Activated CD8-positive, alpha-beta memory T cell treated with anti-CD3 and anti-CD28 coated beads for 1 hour (primary cell): Measurements from ENCODE around the gene HECTD2.
"Not testable (repeated sequence)": the region's sequence is repeated elsewhere in the genome, so short reads cannot be mapped to it uniquely, and the experiment has no call there.

Experiments used
- DNase-seq, 2 donors: peaks; one replicate each; pipeline ENCODE4 v3.0.0-alpha.2; 2020; ENCODE audit warnings: low read depth in 1 of 2; ENCODE audit errors: extremely low read depth in 1 of 2

HECTD2 gene

DNA sequence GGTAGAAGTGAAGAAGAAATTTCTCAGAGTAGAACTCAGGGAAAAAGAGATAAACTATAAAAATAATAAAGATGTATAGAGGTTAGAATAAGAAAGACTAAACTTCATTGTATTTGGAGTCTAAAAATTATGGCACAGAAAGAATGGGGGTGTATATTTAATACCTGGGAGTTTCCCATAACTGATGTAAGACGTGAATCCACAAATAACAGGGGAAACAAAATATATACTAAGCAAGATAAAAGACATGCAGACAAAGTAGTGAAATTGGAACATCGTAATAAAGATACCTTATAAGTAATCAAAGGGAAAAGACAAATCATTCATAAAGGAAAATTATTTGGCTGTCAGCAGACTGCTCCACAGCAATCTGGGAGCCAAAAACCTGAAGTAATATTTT is 62.8 kb downstream of the HECTD2 start:
- no peak for DNase-seq

DNA sequence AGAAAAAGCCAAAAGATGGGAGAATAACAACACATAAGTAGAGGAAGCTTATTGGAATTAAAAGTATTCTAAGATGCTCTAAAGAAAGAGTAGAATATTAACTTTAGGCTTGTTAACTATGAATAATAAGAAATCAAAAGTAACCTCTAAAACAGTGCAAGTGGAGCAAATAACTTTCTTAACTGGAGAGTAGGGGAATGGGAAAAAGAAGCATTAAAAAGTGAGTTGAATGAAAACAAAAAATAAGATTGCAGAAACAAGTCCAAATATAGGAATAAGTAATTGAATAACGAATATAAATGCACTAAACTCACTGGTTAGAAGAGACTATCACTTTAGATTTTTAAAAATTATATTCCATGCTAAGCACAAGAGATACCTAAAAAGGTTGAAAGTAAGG is 63.9 kb downstream of the HECTD2 start:
- DNase-seq = no peak

DNA sequence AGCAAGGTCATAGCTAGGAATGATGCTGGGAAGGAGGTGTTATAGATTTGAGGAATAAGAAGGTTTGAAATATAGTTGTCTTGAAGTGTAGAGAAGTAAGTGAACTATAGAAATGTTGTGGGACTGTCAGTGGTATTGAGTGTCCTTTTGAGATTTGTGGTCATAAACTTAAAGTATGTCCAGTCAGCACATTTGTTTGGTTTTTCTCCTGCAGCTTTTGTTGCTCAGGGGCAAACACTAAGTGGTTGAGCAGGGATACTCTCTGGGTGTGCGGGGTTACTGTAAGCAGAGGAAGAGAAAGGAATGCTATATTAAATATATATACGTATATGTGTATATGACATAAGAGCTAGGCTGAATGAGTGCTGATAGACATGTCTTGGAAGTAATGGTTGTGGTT is 67.1 kb downstream of the HECTD2 start:
- DNase-seq = no peak

DNA sequence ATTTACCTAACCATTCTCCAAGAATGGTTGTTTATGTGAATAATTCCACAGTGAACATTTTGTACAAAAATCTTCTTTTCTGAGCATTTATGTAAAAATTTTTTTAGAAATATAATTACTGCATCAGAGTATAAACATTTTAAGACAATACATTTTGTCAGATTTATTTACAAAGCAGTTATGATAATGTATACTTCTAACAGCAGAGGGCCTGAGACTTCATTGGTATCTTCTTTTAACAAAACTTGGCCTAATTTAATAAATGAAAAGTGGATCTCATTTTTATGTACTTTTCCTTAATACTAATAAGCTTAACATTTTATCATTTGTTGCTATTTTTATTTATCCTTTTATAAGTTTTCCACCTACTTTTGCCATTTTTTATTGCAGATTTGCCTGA is 69.4 kb downstream of the HECTD2 start:
- no peak for DNase-seq

DNA sequence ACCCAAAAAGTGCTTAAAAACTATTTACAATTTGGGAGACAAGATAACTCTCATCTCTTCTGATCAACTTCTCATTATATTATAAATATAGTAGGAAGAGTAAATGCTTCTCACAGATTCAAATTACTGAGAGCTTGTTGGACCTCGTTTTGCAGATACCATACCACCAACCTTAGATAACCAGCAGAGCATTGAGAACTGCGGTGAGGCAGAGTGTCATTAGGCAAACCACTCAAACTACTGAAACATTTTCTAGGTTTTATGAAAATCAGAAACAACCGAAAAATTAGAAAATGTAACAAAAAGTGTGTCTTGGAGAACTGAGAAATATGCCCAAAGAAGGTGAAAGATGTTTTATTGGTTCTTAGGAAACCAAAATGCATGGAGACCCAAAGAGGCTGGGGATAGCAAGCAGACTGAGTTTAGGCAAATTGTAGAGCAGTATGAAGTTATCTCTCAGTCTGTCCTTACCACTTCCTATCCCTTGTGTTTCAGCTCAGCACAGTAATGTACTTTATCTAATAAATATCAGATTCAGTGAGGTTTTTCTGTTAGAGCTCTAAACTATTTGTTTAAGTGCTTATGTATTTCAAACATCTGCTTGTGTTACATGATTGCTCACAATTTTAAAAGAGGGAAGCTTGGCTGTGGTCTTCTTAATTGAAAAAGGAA is 77.9 kb downstream of the HECTD2 start:
- DNase-seq = no peak

DNA sequence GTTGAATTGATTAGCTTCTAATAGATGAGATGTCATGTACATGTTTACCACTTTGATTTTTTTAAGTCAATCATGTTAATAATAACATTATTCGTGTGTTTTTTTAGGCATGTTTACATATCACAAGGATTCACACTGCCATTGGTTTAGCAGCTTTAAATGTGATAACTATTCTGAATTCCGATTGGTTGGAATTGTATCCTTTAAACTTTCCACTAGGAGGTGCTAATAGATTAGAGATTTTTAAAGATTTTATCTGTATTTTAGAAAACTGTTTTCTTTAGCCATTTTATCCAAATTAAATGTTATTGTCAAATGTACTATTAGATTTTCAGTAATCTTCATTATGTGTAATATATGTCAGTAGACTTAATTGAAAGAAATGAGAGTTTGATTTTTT is 83.2 kb downstream of the HECTD2 start:
- DNase-seq = no peak

DNA sequence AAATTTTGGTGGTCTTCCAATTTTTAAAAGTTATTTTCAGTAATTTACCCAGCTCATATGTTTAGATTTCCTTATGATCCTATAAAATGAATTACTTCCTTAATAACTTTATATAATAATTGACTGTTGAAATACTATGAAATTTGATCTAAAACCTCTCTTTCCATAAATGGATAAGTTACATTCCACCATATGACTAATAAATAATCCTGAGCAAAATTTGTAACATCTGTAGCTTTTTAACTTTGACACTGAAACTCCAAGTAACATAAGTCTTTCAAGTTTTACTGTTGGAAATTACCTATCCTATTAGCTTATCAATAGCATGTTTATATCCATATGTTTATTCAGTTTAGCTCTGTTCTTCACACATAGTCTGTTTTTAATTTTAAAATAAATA is 85.3 kb downstream of the HECTD2 start:
- DNase-seq = no peak

DNA sequence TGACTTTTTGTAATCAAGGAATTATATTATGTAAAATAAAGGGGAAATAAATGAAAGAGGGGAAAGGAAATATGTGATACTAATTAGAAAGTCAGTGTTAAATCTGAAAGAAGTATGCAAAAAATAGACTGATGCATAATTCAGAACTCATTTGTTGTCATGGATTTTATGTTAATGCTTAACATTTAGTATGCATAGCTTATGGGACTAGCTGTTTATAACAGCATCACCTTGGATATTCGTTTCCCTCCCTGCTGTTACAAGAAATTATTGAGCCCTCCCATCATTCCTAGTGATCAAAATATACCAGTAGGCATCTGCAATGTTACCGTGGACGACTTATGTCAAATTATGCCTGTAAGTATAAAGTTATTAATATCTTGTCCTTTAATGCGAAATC is 85.9 kb downstream of the HECTD2 start:
- no peak for DNase-seq

DNA sequence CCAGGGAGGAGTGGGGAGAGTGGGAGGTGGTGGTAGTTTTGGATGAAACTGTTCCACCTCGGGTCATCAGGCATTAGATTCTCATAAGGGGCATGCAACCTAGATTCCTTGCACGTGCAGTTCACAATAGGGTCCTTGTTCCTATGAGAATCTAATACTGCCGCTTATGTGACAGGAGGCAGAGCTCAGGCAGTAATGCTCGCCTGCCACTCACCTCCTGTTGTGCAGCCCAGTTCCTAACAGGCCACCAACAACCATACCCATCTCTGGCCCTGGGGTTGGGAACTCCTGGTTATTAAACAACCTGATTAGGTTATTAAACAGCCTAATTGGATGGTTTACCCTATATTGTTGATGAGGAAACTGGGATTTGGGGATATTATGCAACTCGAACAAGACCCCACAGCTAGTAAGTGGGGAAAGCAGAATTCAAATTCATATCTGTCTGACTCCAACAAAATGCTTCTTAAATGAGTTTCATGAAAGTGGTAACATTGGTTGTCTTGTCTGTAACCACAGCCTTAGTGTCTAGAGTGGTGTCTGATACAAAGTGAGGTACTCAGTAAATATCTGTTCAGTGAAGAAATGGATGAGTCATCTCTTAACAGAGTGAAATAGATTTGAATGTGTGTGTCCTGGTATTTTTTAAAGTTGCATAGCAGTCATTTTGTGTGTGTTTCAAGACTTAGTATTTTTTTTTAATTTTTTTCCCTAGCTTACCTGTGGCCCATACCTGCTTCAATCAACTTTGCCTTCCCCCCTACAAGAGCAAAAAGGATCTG is 101.6 kb downstream of the HECTD2 start:
- no peak for DNase-seq

DNA sequence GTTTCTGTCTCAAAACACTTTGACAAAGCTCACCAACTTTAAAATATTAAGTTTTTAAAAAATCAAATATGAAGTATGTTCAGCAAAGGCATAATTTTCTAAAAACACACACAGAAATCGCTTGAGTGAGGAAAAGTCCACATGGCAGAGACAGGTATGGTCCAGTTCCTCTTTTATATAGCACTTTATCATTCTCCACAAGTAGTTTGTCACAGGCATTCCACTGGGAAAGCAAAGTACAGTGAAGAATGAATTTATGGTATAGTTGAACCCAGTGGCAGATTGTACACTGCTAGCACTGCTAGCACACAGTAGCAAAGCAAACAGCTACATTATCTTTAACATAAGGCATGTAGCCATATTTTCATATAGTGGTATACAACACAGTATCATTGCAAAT is 102.3 kb downstream of the HECTD2 start:
- DNase-seq = no peak

DNA sequence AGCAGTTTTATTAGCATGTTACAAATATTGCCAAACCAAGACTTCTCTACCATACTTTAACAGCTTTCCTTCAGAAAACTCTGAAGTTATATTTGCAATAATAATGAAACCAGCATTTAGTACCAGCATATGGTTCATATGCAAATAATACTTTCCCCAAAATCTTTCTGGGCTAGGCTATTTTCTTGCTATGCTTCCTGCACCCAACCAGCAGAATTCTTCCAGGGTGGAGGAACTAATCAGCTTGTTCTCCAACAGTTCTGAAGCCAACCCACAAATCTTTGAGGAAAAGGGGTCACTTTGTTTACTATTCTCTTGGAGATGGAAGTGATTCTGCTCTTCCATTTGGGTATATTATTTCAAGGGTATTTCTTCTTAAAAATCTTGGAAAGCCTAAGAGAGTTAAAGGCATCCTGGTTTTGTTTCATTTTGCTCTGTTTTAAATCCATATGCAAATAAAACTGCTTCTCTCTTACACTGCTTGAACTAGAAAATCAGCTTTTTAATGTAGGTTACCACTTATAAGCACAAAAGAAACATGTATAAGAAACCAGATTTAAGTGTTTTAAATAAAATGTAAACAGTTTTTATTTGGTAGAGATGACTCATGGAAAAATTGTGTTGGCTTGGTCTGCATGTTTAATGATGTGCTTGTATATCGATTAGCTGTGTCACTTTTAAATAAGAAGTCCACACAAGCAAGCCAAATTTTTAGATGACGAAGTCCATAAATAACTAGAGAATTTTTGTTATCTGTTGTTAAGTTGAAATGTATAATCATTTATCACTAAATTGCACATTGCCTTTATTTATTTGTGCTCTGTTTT is 103.7 kb downstream of the HECTD2 start:
- DNase-seq = no peak

DNA sequence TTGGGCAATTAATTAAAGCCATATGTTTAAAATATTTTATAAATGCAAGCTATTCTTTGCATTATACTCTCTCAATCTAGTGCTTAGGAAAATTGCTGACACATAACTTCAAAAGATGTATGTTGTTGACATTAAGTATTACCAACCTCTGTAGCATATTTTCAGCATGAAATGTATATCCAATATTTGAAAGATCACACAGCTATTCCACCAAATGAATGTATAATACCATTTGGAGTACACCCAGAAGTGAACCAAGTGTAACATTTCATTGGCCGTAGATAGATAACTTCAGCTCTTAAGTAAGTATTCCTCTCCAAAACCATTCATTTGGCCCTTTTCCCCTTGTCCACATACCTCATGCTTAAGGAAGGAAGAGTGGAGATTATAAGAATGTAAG is 104.6 kb downstream of the HECTD2 start:
- no peak for DNase-seq

DNA sequence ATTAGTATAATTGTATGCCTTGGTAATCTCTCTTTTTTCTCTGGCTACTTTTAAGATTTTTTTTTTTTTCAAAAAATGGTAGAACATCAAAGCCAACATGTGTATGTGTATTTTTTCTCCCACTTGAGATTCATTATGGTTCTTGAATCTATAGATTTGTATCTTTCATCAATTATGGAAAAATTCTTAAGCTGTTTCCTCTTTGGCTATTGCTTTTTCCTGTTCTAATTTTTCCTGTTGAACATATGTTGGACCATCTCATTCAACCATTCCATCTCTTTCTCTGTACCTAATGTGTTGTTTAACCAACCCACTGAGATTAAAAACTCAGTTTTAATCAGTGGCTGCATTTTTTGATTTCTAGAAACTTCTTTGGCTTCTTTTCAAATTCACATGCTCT is 107.2 kb downstream of the HECTD2 start:
- DNase-seq = no peak

DNA sequence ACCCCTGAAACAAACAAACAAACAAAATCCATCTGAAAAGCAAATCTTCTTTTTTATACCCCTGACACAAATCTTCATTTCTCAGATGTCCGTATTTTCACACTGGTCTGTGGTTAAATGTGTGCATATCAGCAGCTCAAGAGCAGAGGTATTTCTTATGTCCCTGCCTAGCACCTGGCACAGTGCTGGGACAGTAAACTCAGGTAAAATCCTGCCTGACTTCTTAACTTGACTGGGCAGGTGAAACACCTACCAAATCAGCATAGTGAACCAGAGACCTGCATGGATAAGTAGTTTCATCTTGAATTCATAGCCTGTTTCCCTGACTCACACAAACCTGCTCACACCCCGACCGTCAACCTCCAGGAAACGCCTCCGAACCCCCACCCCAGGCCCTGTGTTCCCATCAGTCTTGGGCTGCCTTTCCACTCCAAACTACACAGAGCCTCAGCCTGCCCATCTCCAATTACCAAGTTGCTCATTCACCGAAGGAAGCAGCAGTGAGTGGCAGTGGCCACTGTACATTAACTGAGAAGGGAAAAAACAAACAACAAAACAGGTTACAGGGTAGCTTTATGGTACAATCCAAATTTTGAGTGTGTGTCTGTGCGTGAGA is 109.9 kb downstream of the HECTD2 start:
- DNase-seq = no peak

DNA sequence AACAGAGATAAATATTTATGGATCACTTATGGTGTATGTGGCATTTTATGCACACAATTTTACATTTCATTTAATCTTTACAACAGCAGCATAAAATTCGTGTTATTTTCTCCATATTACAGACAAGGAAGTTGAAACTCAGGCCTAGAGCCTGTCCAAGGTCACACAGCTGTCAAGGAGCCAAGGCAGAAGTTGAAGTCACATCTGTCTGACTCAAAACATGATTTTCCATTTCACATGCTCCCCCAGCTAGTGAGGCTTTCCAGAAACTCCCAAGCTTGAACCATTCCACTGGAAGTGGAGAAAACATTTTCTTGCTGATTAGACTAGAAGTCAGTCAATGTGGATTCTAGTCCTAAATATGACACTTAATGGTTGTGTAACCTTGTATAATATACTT is 110.5 kb downstream of the HECTD2 start:
- DNase-seq = no peak

DNA sequence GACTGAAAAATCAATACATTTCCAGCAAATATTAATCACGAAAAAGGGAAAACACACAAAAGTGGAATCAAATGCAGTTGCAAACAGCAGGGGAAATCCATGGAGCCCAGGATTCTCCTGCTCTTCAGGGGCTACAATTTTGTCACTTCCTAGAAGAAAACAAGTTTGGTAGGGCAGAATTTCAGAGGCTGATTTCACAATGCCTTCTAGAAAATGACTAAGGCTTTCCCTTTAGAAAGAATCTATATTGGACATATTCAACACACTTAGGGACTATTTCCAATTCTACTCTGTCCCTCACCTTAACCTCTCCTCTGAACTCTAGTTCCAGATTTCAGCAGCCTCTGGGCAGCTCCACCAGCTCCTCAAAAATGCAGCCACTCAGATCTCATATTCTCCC is 111.3 kb downstream of the HECTD2 start:
- DNase-seq = no peak

DNA sequence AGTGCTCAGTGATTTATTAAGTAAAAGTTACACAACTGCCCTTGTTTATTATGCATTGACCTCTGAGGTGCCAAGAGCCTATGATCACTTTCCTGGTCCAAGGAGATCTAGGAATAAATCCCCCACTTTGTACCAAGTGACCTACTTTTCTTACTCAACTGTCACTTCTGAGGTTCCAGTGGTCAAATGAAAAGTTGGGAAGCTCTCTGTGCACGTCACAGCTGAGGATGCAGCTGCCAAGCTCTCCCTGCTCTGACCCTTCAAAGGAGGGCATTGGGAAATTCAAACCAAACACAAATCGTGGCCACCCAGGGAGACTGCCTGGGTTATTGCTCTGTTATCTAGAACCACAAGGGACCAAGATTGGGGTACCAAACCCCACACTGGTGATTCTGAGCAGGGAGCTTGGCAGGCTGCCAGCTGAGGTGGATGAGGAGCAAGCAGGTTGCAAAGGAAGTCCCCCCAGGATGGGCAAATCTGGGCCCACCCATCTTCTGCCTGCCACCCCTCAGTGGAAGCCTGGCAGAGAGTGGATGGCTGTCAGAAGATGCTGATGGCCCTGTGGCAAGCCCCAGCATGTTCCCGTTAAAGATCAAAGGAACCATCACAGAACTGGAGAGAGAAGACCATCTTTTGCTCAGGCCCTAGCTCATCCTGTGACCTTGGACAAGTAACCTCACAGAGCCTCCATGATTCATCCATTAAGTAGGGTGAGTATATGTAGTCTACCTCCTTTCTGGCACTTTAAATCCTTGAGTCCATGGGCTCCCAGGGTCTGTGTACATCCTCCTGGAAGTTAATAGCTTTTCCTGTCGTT is 116.0 kb downstream of the HECTD2 start:
- DNase-seq = no peak

DNA sequence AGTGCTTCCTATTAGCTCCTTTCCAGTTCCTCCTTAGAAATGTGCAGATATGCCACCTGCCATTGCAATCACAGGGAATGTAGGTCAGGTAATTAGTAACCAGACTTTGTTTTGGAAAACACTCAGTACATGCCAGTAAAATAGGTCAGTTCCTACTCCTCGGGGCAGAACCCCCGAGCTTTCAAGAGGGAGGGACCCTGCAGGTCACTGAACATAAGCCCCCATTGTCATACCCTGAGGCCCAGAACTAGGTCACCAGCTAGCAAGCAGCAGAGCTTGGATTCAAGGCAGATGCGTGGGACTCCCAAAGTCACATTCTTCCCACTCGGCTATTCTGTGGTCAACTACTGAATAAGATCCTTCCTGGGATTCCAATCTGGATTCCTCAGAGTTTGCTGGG is 117.9 kb downstream of the HECTD2 start:
- DNase-seq = no peak

DNA sequence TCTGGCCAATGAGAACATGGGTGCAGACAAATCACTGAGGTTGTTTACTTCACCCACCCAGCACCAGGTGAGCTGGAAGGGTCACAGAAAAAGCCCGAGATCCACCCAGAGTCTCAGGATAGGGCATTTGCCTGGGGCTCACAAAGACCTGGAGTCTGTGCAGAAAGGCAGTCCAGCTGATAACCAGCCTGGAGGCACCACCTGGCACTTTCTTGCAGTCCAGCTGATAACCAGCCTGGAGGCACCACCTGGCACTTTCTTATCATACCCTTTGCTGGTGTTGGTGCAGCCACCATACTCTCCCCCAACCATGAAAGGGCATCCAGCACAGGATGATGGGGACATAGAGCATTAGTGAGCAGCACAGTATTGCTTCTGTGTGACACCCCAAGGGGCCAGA is 118.6 kb downstream of the HECTD2 start:
- DNase-seq = no peak

DNA sequence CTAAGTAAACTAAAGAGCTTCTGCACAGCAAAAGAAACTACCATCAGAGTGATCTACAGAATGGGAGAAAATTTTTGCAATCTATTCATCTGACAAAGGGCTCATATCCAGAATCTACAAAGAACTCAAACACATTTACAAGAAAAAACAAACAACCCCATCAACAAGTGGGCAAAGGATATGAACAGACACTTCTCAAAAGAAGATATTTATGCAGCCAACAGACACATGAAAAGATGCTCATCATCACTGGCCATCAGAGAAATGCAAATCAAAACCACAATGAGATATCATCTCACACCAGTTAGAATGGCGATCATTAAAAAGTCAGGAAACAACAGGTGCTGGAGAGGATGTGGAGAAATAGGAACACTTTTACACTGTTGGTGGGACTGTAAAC is 124.6 kb downstream of the HECTD2 start:
- not testable (repeated sequence) for DNase-seq

DNA sequence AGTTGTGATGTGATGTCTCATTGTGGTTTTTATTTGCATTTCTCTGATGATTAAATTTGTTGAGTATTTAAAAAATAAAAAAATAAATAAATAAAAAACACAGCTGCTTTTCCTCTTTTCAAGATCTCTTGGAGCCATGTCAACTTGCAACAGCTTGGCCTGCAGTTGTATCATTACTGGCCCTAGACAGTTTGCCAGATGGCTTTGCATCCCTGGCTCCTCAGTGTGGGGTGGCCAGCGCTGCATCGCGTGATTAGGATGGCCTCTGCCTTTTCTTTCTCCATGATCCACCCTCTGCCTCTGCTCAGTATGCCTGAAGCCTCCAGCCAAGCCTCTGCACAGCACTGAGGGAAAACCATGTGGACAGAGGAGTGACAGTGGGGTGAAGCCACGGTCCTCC is 126.0 kb downstream of the HECTD2 start:
- no peak for DNase-seq
